NT2/D1 (cell line): Measurements from ENCODE around the gene PEPD.

ENCODE experiments used
- DNase-seq: peaks from one replicate; pipeline ENCODE4 v3.0.0-alpha.2; 2011; ENCODE audit warnings: low read depth, low spot score
- H3K27me3 ChIP-seq: 2 replicates; pipeline ENCODE4 v1.6.0; 2011; ENCODE audit warnings: mild to moderate bottlenecking; ENCODE audit not compliant: insufficient read length, insufficient read depth
- H3K36me3 ChIP-seq: 2 replicates; pipeline ENCODE4 v1.6.1; 2011; ENCODE audit warnings: mild to moderate bottlenecking, low read length, mixed read lengths; ENCODE audit not compliant: insufficient read depth, insufficient read length
- H3K4me1 ChIP-seq: 2 replicates; pipeline ENCODE4 v1.5.1; 2011; ENCODE audit not compliant: insufficient read depth, insufficient read length
- H3K4me3 ChIP-seq: 2 replicates; pipeline ENCODE4 v1.5.1; 2011; ENCODE audit warnings: low read depth; ENCODE audit not compliant: insufficient read length
- H3K9ac ChIP-seq: 2 replicates; pipeline ENCODE4 v1.6.0; 2011; ENCODE audit warnings: low read depth; ENCODE audit not compliant: insufficient read length
- H3K9me3 ChIP-seq: 2 replicates; pipeline ENCODE4 v1.5.1; 2011; ENCODE audit warnings: mild to moderate bottlenecking, low read length; ENCODE audit not compliant: insufficient read depth
- SUZ12 ChIP-seq: IDR thresholded peaks from 2 replicates; pipeline ENCODE4 v1.6.1; 2011; ENCODE audit not compliant: insufficient read length, insufficient read depth; ENCODE audit errors: extremely low read depth
- YY1 ChIP-seq: IDR thresholded peaks from 2 replicates; pipeline ENCODE4 v1.6.1; 2011; ENCODE audit not compliant: insufficient read length, insufficient read depth
- ZNF274 ChIP-seq: IDR thresholded peaks from 2 replicates; pipeline ENCODE4 v1.6.1; 2011; ENCODE audit warnings: mild to moderate bottlenecking, low read depth, low read length

Gene PEPD

GRCh38 chr19:33546656-33547055 is 25.1 kb upstream of the PEPD start:
- H3K36me3 ChIP-seq, result no peaks in the 10 kb centered on the region
- no peak overlapping the region for H3K9ac ChIP-seq
- no peaks in the 10 kb centered on the region for H3K27me3 ChIP-seq
- H3K9me3 ChIP-seq, result no peaks in the 10 kb centered on the region
- DNase-seq, result no peak
- H3K4me1 ChIP-seq, result peaks cover under 1% of the 10 kb centered on the region
- no peak for TF ChIP-seq YY1
- no peak for TF ChIP-seq ZNF274
- no peak for TF ChIP-seq SUZ12
- no peak overlapping the region for H3K4me3 ChIP-seq

GRCh38 chr19:33545217-33545981 is 23.8 kb upstream of the PEPD start:
- H3K4me3 ChIP-seq, result no peak overlapping the region
- no peaks in the 10 kb centered on the region for H3K36me3 ChIP-seq
- H3K4me1 ChIP-seq, result peaks cover 3% of the 10 kb centered on the region
- H3K27me3 ChIP-seq, result peaks cover 4% of the 10 kb centered on the region
- H3K9me3 ChIP-seq, result no peaks in the 10 kb centered on the region
- no peak for TF ChIP-seq SUZ12
- TF ChIP-seq ZNF274, result no peak
- no peak for TF ChIP-seq YY1
- no peak for DNase-seq
- H3K9ac ChIP-seq, result no peak overlapping the region

- Histone ChIP-seq H3K4me1 (peaks cover 13% of the 10 kb centered on the region), H3K4me3 (no peak overlapping the region), H3K36me3 (no peaks in the 10 kb centered on the region), H3K27me3 (no peaks in the 10 kb centered on the region), H3K9ac (no peak overlapping the region), H3K9me3 (no peaks in the 10 kb centered on the region)
- DNase-seq, result no peak
- no peak for TF ChIP-seq YY1
- TF ChIP-seq ZNF274, result no peak
- no peak for TF ChIP-seq SUZ12
Measured at GRCh38 chr19:33535226-33535625, 13.6 kb upstream of the PEPD start.

DNA sequence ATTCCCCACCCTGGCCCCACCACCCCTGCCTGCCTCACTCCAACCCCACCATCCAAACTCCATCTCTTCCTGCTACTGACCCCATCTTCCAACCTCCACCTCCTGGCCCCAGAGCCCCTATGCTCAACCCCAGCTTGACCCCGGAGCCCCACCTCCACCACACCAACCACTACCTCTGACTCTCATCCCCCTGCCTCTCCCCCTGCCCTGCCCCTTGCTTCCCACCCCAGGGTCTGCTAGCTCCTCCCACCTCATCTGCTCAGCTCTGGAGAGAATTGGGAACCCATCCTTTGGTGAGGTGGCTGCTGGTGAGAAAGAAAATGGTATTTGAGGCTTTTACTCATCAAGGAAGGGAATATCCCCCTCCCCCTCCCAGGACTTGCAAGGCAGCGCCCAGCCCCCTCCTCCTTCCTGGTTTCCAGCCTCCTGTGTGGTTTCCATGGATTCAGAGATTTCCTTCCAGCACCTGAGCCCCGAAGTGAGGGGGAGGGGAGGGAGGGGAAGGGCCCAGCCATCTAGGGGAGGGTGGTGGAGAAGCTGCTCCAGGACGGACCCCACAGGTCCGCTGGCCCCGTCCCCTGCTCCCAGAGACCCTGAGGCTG is 11.4 kb upstream of the PEPD start:
- Histone ChIP-seq H3K4me1 (peaks cover 14% of the 10 kb centered on the region), H3K9ac (no peak overlapping the region), H3K9me3 (no peaks in the 10 kb centered on the region), H3K4me3 (no peak overlapping the region), H3K36me3 (no peaks in the 10 kb centered on the region), H3K27me3 (no peaks in the 10 kb centered on the region)
- TF ChIP-seq SUZ12, result no peak
- no peak for TF ChIP-seq ZNF274
- TF ChIP-seq YY1, result no peak
- peak; percentile 77 for DNase-seq

GRCh38 chr19:33530842-33531241 is 9.3 kb upstream of the PEPD start:
- Histone ChIP-seq H3K27me3 (no peaks in the 10 kb centered on the region), H3K4me3 (no peak overlapping the region), H3K9ac (no peak overlapping the region), H3K9me3 (no peaks in the 10 kb centered on the region), H3K36me3 (no peaks in the 10 kb centered on the region), H3K4me1 (peaks cover 10% of the 10 kb centered on the region)
- no peak for DNase-seq
- no peak for TF ChIP-seq SUZ12
- no peak for TF ChIP-seq ZNF274
- TF ChIP-seq YY1, result no peak

- Histone ChIP-seq H3K4me1 (peaks cover 10% of the 10 kb centered on the region), H3K9ac (no peak overlapping the region), H3K27me3 (no peaks in the 10 kb centered on the region), H3K36me3 (no peaks in the 10 kb centered on the region), H3K9me3 (no peaks in the 10 kb centered on the region), H3K4me3 (no peak overlapping the region)
- no peak for DNase-seq
- no peak for TF ChIP-seq ZNF274
- no peak for TF ChIP-seq YY1
- TF ChIP-seq SUZ12, result no peak
Measured at GRCh38 chr19:33530296-33530695, 8.7 kb upstream of the PEPD start.

DNA sequence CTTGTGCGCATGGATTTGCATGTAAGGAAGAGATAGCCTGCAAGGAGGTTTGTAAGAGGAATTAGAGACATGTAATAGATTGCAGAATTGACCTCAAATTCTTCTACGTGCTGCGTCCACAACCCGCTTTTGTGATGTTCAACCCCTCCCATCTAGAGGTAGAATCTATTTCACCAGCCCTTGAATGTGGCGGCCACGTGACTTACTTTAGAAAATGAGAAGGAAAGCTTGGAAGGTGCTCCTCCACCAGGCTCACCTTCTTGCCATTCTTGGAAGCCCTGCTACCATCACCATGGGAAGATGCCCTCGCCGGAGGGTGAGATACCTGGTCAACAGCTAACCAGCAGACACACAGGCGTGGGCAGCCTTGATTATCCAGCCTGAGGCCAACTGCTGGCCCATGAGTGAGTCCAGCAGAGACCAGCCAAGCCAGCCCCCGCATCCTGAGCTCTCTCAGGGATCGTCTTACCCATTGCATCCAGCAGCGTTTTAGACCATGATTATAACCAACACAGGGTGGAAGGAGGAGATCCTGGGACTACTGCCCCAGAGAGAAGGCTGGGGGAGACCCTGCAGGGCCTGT is 7.6 kb upstream of the PEPD start:
- TF ChIP-seq YY1 (no peak), ZNF274 (no peak), SUZ12 (no peak)
- Histone ChIP-seq H3K9me3 (no peaks in the 10 kb centered on the region), H3K4me1 (peaks cover 10% of the 10 kb centered on the region), H3K27me3 (no peaks in the 10 kb centered on the region), H3K9ac (peak overlapping the region; percentile 32), H3K36me3 (no peaks in the 10 kb centered on the region), H3K4me3 (no peak overlapping the region)
- no peak for DNase-seq
